Cardiac fibroblast (primary cell): ENCODE results near the gene COL6A3.

ENCODE experiments used
- DNase-seq, 2 donors: peaks; one replicate each; pipeline versions ENCODE4 v3.0.0 to v3.0.0-alpha.2; 2010; ENCODE audit warnings: low read depth in 2 of 2
- H3K4me3 ChIP-seq, 2 donors: replicated peaks in 1 of 2; 1 replicate in 1 of 2; 2 replicates in 1 of 2; pipeline ENCODE4 v1.5.1; 2011; ENCODE audit warnings: low read depth in 2 of 2, low read length in 2 of 2, mild to moderate bottlenecking in 2 of 2, moderate library complexity in 1 of 2
- TF ChIP-seq, protein P1 (sequence below): IDR thresholded peaks from one replicate; pipeline ENCODE4 v1.5.1; 2011; ENCODE audit warnings: low read depth, mild to moderate bottlenecking, low read length, inconsistent platforms

The COL6A3 gene

DNA sequence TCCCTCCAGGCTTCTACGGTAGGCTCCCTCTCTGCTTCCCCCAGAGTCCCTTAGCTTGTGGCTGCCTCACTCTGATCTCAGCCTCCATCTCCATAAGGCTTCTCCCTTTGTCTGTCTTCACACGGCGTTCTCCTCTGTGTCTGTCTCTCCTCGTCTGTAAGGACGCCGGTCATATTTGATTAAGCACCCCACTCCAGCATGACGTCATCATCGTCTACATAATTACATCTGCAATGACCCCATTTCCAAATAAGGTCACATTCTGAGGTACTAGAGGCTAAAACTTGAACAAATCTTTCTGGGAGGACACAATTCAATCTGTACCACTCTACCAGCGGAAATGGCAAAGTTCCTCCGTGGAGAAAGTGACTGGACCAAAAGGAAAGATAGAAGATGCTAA, 8.3 kb upstream of the COL6A3 start:
- TF ChIP-seq, protein P1, sequence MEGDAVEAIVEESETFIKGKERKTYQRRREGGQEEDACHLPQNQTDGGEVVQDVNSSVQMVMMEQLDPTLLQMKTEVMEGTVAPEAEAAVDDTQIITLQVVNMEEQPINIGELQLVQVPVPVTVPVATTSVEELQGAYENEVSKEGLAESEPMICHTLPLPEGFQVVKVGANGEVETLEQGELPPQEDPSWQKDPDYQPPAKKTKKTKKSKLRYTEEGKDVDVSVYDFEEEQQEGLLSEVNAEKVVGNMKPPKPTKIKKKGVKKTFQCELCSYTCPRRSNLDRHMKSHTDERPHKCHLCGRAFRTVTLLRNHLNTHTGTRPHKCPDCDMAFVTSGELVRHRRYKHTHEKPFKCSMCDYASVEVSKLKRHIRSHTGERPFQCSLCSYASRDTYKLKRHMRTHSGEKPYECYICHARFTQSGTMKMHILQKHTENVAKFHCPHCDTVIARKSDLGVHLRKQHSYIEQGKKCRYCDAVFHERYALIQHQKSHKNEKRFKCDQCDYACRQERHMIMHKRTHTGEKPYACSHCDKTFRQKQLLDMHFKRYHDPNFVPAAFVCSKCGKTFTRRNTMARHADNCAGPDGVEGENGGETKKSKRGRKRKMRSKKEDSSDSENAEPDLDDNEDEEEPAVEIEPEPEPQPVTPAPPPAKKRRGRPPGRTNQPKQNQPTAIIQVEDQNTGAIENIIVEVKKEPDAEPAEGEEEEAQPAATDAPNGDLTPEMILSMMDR, result no peak
- no peak overlapping the region for H3K4me3 ChIP-seq
- no peak for DNase-seq

DNA sequence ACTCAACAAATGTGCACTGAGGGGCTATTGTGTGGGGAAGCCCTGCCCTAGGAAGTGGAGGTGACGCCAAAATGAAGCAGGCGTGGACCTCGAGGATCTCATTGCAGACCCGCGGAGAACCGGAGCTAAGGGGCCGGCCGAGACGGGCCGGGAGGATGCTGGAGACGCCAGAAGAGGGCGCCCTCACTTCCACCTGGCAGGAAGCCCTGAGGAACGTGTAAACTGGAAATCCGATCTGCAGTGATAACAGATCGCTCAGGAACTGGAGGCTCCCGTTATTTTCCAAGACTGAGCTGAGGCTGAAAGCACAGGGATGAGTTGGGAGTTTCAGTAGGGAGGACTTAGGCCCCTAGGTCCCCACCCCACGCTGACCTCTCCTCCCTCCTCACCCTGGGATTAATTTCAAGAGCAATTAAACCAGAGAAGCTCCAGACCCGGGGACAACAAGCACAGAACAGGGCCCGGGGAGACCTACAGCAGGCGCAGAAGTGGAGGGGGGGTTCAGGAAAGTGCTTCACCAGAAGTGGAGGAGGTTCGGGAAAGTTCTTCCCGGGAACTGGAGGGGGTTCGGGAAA, 7.7 kb upstream of the COL6A3 start:
- peak; percentile 84 to 90 for DNase-seq
- no peak overlapping the region for H3K4me3 ChIP-seq
- TF ChIP-seq, protein P1, result peak; percentile 94

DNA sequence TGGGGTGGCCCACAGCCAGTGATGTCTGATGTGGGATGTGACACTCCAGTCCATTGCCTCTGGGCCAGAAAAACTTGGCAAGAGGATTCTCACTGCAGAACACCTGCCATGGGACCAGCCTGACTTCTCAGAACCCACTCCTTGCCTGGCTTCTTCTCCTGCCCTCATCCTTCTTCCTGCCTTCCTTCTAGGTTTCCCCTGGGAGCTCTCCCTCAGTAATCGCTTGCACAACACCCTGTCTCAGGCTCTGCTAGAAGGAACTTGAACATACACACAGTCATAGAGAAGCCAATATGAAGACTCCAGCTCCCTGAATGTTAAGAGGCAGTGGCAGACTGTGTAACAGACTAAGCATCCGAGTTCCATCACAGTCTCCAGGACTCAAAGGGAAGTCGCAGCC, 4.3 kb upstream of the COL6A3 start:
- TF ChIP-seq, protein P1, result no peak
- H3K4me3 ChIP-seq, result no peak overlapping the region
- peak; percentile 67 to 85 for DNase-seq

DNA sequence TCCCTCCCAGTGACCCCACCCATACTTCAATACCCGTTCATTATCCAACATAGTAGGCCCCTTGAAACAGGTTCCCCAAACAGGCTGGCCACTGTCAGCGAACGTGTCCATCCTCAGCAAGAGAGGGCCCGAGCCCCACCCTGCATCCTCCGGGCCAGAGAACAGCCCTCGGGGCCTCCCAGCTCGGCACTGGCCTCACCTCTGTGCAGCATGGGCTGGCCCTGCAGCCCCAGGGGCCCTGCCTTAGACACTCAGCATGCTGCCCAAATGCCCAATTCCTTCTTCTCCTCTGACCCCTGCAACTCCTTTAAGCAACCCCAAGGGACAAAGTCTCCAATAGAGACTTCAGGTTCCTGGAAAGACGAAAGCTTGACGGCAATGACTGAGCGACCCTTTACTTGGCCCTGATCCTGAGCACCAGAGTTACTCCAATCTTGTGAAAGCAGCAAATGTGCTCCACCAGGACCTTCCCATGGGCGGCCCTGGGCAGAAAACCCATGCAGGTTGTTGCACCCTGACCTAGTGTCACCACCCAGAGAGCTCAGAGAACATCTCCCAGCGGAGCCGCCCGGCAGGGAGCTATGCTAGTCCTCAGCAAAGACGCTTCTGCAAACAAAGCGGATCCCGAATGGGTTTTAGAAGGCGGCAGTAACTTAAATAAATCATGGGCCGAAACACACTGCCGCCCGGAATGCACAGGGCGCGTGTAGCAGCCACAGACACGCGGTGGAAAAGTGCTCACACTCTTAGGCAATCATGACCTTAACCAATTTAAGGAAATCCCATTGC, 782 bp downstream of the COL6A3 start:
- peak overlapping the region; percentile 86 to 98 for H3K4me3 ChIP-seq
- DNase-seq, result peak; percentile 39 to 41

DNA sequence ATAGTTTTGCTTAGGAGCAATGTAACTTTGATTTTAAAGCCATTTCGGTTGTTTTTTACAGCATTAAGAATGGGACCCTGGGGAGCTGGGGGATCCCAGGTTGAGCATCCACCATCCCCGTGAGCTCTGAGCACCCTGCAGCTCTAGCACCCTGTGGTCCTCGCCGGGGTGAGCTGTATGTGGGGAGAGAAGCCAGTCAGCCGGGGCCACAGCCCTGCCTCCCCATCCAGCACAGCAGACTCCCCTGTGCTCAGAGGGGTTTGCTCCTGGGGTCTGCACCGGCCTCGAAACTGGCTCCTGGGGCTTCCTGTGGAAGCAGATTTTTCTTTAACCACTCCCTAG, 1.3 kb downstream of the COL6A3 start:
- TF ChIP-seq, protein P1, result no peak
- peak overlapping the region; percentile 86 to 98 for H3K4me3 ChIP-seq
- DNase-seq, result no peak

More for the DNA sequence above, 782 bp downstream of the COL6A3 start:
- TF ChIP-seq, protein P1, result no peak

DNA sequence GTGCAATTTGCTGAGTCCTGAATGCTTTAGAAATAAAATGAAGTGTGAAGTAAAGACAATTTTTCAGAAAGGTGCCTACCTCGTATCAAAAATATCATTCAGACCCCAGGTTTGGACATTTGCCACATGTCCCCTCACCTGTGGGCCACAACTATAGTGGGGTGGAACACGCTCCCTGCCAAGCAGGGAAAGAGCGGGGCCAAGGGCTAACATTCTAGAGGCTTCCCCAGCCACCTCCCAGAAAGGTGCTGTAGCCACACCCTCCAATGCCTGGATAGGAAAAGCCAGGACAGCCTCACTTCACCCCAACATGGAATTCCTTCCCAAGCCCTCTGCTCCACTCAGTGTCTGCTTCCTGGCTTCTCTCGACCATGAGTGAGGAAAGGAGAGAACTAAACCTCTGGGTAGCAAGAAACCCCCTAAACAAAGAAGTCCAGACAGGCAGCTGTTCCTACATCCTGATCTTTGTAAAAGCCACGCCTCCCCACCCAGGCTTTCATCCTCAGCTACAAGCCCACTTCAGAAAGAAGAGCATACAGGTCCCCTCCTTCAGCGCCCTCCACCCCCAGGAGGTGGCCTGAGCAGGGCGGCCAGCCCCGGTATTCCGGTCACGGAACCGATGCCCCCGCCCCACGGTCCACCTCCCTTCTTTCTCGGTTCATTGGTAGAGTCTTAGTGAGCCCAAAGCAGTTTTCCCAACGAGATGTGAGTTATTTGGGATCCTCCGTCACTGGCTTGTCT, 2.1 kb downstream of the COL6A3 start:
- peak overlapping the region; percentile 86 to 98 for H3K4me3 ChIP-seq
- DNase-seq, result peak; percentile 66 to 75
- TF ChIP-seq, protein P1, result no peak
